NCI-H1417 treated with DMSO at 0.1 percent for 48 hours (cell line): ENCODE data around the gene ARHGAP22.

Source experiments
- DNase-seq: peaks from one replicate; lab custom pipeline; 2025; lab: John Stamatoyannopoulos, UW

Gene ARHGAP22

DNA sequence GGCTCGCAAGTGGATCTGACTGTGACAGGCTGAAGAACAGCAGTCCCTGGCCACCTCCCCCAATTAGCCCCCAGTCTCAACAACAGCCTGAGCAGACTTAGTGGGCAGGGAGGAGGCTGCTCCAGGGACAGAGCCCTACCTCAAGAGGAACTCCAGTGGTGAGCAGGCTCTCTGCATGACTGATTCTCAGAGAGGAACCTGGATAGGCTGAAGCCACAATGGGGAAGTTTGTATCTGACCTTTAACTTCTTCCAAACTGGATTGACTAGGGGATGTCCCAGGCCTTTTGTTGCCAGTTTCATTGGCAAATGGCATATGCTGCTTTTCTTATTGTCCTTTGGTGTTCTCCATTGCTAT is 93.0 kb downstream of the ARHGAP22 start:
- no peak for DNase-seq

DNA sequence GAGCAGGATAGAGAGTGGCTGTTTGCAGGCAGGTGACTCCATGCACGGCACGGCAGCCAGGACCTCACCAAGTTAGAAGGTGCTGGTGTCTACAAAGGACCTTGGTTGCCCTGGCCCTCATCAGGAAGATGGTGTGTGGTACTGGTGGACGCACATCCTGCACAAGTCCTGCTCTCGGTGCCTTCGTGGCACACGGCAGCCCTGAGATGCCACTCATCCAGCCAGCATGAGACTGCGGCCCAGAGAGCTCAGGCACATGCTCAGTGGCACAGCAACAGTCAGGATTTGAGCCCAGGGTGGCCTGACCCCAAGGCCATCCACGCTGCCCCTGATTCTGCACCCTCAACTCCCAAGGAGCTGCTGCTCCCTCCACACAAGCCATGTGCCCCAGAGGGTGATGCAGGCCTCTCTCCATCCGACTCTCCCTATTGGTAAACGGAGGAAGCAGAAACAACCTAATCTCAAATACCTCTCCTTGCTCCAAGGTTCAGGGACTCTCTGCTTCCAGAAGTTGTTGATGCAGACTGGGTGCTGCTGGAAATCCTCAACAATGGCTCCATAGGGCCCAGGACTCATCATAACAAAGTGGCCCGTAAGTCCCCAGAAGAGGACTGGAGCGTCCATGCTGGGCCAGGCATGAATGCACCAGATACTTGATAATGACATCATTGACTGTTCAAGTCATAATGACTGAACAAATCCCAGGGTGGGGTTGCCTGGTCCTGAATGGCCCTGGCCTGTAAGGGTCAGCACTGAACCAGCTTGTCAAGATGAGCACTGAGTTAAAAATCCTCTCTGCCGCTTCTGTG is 93.6 kb downstream of the ARHGAP22 start:
- no peak for DNase-seq

DNA sequence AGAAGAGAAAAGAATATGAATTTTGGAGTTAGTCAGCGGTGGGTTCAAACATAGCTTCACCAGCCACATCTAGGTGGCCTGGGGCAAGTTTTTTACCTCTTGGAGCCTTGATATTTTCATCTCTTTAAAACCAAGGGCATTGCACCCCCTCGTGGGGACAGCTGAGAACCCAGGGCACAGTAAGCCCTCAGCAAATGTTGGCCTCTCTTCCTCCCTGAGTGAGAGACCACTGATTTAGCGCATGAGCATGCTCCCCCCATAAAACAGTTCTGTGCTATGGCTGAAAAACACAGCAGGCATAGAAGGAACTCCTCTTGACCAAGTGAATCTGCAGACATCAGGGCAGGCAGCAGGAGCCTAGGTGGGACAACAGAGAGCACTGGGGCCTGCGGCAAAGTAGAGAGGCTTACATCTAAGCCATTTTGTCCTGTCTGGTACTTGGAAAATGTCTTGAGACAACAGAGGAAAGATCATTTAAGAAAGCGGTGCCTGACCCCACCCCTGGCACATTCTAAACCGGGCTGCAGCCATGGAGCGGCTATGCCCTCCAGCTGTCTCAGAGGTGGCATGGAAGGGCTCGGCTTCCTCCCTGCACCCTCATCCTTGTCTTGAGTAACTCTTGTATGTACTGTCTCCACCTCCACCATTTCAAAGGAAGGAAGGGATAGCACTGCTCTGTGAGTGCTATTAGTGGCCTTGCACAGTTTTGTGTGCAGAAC is 94.7 kb downstream of the ARHGAP22 start:
- DNase-seq: no peak

DNA sequence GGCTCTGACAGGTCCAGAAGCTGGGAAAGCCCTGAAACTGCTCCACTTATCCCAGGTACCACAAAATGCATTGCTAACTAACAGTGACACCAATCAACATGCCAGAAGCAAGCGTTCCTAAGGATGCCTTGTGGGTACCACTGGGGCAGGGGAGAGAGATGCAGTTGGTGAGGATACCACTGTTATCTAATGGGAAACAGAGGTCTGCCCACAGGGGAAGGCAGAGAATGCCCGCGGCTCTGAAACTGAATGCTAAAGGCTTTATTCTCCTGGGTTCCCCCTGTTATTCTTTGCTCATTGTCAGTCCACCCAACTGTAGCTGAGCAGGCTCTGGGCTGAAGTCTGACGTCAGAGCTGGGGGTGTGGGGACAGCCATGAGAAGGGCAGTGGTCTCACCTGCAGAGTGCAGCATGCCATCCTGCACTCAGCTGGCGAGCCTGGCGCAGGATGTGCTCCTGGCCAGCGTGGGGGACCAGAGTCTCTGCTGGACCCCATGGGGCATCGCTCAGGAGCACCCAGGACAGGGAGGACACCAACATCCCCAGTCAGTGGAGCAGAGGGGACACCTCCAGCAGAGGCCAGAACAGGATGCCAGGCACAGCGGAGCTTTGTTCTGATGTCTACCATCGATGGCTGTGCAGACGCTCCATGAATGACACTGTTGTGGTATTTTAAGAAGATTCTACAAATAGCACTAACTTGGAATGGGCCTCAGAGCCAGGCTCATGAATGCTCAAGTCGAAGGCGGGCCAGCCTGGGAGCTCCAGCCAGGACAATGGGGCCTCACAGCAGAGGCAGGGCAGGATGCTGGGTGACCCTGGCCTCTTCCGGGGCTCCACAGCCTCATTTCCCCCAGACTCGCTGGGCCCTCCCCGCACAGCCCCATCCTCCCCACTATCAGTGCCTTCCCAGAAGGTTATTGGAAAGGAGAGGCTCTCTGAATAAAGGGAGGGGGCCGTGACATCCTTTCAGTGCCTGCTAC is 95.8 kb downstream of the ARHGAP22 start:
- DNase-seq: no peak

DNA sequence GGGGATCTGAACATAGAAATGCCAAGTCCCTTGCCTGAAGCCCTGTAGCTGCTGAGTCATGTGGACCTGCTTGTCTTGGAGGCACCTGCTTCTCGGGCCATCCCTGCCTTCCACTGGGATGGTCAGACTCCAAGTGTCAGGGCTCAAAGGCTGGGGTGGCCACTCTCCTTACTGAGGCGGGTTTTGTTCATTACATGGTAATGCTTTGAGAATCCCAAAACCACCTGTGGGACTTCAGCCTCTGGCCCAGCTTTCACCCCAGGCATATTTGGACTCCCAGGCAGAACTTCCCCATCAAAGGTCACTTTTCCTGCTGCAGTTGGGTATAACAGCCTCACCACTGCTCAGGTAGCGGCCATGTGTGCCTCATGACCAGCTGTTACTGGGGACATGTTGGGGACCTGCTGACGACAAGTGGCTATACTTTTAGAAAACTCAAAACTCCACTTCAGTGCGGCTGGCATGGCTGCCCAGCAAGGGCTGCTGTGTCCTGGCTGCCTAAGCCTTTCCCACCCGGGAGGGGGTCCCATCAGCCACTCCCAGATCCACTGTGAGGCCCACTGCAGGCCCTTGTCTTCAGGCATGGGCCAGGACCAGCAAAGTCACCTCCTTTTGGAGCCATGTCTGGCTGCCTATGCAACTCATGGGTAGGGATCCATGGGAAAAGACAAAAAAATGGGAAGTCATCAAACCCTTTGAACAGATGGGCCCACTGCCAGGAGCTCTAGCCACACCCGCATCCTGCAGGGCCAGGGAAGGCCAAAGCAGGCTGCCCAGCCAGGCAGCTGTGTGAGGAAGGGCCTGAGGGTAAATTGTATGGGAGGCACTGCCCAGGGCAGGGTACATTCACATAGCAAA is 96.7 kb downstream of the ARHGAP22 start:
- no peak for DNase-seq

DNA sequence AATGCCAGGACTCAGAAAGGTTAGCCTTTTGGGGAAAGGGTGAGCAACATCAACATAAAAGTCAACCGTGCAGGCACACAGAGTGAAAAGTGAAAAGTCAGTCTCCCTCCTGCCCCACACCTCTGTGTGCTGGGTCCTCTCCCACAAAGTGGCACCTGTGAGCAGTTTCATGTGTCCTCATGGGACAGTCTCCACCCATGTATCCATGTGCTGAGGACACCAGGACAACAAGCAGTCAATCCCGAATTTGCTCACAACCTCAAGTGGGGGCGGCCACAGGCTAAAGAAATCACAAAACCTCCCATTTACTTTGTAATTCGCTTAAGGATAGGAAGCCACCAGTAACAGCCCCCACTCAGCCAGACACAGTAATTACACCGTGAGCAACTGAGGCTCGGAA is 97.4 kb downstream of the ARHGAP22 start:
- DNase-seq: no peak

DNA sequence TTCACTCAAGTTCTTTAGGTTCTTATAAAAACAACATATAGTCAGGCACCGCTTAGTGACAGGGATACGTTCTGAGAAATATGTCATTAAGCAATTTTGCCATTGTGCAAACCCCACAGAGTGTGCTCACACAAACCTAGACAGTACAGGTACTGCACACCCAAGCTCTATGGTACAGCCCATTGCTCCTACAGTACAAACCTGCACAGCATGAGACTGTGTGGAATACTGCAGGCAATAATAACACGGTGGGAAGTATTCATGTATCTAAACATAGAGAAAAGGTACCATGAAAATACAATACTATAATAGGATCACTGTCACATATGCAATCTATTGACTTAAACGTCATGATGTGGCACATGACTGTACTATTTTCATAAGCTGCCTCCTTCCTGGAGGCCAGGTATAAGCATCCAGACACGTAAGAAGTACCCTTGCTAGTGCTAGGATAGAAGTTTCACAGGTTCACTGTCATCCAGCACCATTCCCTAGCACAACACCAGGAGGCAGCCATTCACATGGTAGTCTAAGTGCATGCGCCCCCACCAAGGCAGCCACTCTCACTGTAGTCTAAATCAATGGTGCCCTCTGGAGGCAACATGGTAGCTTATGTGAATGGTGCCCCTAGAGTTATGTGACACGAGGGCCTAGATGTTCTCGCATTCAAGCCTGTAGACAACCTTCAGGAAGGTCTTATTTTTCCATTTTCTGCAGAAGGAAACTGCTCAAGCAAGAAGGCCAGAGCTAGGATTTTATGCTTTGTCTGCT is 98.5 kb downstream of the ARHGAP22 start:
- no peak for DNase-seq

DNA sequence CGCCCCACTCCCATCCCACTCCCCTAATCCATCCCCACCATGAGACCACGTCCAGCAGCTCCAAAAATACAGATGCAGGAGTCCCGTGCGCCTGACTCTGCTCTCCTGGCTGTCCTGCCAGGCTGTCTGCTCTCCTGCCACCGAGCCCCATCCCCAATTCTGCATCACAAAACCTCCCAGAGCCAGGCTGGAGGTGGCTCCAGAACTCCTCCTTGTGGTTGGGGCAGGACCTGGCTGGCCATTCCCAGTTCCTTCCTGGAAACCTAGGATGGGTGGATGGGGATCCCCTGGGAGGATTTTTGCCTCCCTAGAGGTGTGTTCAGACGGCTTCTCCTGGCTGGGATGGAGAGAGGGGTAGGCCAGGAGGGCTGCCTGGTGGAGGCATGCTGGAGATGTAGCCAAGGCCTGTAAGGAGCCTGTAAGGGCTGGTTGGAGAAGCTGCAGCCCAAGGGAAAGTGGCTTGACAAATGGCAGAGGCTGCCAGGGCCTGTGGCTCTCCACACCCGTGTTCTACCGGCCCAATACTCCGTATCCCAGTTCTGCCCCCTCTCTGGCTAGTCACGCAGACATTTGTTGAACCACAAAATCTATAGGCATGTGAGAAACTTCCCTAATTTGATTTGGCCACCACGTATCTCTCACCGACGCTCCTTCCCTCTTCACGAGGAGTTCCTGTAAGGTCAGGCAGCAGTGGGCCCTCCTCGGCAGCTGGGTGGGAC is 99.3 kb downstream of the ARHGAP22 start:
- DNase-seq: no peak

DNA sequence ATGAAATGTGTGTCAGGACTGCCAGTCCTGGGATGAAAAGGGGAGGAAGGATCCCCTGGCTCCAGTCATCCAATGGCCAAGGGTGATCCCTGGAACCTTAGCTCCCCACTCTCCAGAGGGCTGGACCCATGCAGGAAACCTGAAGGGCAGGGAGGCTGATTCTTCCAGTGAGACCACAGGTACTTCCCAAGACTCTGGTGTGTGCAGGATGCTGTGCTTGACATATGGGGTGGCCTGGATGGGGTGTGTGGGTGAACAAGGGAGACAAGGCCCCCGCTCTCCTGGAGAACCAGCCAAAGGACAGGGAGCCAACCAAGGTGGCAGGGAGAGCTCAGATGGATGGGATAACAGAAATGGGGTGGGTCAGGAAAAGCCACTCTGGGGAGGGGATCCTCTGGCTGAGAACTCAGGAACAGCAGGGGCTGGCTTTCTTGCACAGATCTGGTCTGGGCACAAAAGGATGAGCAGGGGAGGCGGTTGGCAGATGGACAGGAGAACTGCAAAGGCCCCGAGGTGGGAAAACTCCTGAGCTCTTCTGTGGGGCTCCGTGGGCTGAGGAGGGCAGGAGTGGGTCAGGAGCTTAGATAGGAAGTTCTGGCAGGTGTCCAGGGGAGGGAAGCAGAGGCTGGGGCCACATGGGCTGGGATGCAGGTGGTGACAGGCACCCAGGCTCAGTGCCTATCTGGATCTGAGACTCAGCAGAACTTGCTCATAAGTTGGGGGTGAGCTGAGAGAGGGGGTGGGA is 100.6 kb downstream of the ARHGAP22 start:
- DNase-seq: no peak

DNA sequence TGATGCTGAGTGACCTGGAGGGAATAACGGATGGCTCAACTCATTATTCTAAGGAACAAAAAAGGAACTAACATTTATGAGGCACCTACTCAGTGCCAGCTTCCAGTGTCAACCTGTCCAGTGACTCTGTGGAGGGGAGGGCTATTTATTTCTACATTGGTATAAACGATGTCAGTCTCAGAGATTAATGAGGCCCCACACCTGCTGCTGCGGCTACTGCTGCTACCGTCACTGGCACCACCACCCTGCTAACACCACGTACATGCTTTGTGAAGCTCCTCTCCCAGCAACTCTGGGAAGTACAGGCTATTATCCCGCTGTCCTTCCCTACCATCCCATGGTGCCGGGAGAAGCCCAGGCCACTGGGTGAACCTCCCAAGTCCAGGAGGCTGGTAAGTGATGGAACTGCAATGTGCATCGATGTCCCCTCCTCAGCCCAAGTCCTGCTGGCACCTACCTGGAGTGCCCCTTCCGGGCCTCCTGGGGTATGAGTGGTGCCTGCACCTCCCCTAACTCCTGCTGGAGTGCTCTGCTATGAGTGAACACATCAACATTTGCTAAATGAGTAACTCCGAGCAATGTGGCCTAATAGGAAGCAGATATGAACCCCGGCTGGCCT is 101.5 kb downstream of the ARHGAP22 start:
- no peak for DNase-seq

DNA sequence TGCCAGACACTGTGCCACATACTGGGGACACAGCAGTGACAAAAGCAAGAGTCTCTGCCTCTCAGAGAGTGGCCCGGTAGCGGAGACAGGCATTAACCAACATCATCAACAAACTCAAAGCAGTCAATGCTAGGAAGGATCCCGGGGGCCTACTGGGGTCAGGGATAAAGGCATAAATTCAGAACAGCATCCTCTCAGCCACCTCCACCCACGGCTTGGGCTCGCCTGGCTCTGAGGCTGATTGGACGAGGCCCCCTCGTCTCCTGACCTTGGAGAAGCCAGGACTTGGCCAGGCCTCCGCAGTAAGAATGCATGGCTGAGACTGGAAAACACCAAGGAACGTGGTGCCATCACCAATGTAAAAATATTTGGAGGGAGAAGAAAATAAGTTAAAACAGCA is 102.1 kb downstream of the ARHGAP22 start:
- no peak for DNase-seq

DNA sequence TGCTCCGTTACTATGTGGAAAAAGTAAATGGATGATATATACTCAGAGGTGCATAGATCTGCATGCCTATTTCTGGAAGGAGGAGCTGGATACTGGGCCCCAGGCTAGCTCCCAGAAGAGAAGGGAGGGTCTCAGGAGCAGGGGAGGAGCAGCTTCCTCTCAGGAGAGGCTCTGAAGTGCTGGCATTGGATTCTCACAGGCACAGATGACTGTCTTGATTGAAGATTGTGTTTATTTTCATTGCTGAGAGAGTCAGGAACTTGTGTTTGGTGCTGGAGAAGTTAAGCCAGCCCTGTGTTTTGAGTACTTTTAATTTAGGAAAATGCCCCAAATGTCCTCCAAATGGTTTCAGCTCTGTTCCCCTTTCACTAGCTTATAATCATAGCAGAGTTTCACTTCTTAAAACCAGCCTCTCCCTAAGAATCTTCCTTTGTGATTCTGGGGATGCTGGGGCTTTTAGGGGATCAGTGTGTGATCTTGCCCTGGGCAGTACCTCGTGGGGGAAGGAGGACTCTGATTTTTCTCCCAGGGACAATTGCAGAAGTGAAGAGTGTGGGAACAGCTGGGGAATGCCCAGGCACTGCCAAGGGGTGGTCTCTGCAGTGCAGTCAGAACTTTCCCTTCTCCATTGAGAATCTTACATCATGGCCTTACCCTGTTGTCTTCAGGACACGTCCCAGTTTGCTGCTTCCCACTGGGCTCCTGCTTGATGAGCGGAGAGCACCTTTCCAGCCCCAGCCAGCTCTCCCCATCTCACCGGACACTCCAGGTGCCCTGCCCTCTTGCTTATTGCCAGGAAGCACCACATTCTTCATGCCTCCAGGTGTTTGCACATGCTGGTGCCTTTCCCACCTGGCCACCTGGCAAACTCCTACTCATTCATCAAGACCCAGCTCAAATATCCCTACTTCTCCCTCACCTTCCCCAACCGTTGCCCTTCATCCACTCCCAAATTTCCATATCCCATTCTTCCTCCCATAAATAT is 102.8 kb downstream of the ARHGAP22 start:
- DNase-seq: no peak

DNA sequence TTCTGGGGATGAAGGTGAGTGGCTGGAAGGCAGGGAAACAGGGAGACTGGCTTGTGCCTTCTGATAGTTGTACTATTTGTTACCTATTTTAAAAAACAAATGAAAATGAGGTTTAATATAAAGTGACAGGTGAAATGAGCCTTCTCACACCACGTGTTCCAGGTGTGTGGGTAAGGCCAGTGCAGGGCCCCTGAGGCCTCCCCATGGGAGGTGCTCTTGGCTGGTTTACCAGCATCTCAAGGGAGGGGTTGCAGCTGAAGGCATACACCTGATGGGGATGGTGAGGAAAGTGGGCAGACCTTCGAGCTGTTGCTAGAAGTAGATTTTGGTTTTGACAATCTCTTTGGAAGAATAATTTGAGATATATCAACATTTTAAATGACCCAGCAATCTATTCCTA is 103.6 kb downstream of the ARHGAP22 start:
- no peak for DNase-seq

DNA sequence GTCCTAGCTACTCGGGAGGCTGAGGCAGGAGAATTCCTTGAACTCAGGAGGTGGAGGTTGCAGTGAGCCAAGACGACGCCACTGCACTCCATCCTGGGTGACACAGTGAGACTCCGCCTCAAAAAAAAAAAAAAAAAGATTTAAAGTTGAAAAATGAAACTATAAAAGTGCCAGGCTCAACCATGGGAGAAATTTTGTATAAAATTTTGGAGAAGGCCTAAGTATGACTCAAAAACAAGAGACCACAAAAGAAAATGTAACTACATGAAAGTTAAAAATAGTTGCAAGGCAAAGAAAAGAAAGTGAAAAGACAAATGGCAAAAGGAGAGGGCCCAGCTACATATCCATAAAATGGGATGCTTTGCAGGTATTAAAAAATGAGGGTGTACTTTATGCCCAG is 104.1 kb downstream of the ARHGAP22 start:
- DNase-seq: no peak

DNA sequence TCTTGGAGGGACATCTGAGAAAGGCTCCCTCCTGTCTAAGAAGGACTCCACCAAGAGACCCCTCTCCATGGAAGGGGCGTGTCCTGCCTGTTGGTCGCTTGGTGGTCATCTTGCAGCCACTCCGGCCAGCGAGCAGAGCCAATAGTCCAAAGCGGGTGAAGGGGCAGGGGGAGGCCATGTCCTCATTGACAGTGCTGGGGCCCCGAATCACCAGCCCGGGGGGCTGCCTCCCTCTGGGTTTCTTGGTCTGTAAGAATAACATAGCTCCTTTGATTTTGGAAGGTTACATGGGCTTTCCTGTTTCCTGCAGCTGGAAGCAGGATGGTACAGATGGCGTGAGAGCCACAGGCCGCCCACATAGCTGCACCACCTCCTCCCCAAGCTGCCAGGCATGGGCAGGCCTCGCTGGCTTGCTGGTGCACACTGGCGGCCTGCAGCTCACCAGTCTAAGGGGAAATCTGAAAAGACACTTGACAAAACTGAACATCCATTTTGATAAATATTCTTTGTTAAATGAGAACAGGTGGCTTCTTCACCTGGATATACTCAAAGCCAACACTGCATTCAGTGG is 105.8 kb downstream of the ARHGAP22 start:
- no peak for DNase-seq

DNA sequence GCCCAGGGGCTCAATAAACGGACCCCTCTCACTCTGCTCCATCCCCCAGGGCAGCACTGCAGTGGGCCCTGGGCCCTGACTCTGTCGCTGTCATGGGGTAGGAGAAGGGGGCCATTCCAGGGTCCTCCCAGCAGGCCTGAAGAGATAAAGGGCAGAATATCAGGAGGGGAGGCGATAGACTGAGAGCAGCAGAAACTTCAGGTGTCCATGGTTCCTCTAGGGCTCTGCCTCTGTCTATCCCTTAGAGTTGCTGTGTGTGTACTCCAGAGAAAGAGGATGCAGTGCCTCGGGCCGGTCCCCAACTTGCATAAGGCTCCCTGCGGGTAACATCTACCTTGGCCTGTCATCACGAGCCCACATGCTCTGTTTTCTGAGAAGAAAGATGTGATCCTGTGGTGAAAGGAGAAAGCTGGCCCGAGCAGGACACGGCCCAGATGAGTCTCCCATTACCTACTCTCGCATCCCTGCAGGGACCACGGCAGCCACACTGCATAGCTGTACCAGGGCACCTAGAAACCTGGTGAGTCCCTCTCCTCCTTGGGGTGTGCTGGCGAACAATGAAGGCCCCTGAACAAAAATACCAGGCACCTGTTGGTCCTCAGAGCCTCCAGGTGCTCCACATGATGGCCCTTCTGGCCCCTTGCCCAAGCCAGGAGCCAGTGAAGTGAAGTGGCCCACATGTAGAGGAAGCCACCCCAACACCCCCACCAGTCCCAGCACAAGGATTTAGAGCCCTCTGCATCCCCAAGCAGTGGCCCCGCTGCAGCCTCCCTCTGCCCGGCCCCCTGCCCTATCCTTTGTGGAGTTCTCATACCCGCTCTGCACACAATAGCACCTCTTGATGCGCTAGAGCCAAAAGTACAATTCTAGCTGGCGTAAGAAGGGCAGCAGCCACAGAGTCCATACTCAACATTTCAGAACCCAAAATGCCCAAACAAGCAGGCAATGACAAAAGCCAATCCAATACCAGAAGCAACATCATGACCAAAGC is 106.8 kb downstream of the ARHGAP22 start:
- DNase-seq: no peak
